Middle frontal gyrus (tissue), 1 donor: ENCODE data around the gene HLX.

Source experiments
- DNase-seq: peaks from one replicate; pipeline ENCODE4 v3.0.0-alpha.2; 2015; ENCODE audit warnings: low spot score; ENCODE audit errors: extremely low spot score

Gene HLX

GRCh38 chr1:220882061-220882891 is 3.0 kb downstream of the HLX start:
- DNase-seq: no peak

GRCh38 chr1:220884109-220884980 is 5.1 kb downstream of the HLX start:
- DNase-seq: no peak

GRCh38 chr1:220884981-220885918 is 6.0 kb downstream of the HLX start:
- DNase-seq: no peak

- DNase-seq: no peak
Observed at GRCh38 chr1:220885971-220886370, 6.7 kb downstream of the HLX start.

GRCh38 chr1:220886470-220887201 is 7.4 kb downstream of the HLX start:
- no peak for DNase-seq

GRCh38 chr1:220887202-220887519 is 7.9 kb downstream of the HLX start:
- no peak for DNase-seq

GRCh38 chr1:220887520-220888416 is 8.5 kb downstream of the HLX start:
- DNase-seq: no peak

- DNase-seq: no peak
Observed at GRCh38 chr1:220888417-220888986, 9.3 kb downstream of the HLX start.

- no peak for DNase-seq
Observed at GRCh38 chr1:220889333-220889732, 10.1 kb downstream of the HLX start.

GRCh38 chr1:220889848-220890287 is 10.6 kb downstream of the HLX start:
- DNase-seq: no peak

GRCh38 chr1:220890602-220891001 is 11.4 kb downstream of the HLX start:
- DNase-seq: no peak

GRCh38 chr1:220891224-220892085 is 12.2 kb downstream of the HLX start:
- DNase-seq: no peak

- no peak for DNase-seq
Observed at GRCh38 chr1:220892086-220892376, 12.8 kb downstream of the HLX start.

- DNase-seq: no peak
Observed at GRCh38 chr1:220892997-220893700, 13.9 kb downstream of the HLX start.

- DNase-seq: no peak
Observed at GRCh38 chr1:220893701-220894024, 14.4 kb downstream of the HLX start.

GRCh38 chr1:220894025-220894923 is 15.0 kb downstream of the HLX start:
- no peak for DNase-seq

- DNase-seq: no peak
Observed at GRCh38 chr1:220894924-220895256, 15.6 kb downstream of the HLX start.
